HG03457 (cell line): Measurements from ENCODE around the gene NEAT1.
"Not testable (repeated sequence)": the region's sequence is repeated elsewhere in the genome, so short reads cannot be mapped to it uniquely, and the experiment has no call there.

Experiments used
- ATAC-seq: cut with Tn5 transposase; IDR thresholded peaks from one replicate; pipeline ENCODE4 v1.9.1; 2021; ENCODE audit warnings: moderate number of reproducible peaks; ENCODE audit not compliant: unreplicated experiment

NEAT1 gene

GRCh38 chr11:65404638-65405339 lies 17.8 kb upstream of the NEAT1 start:
- ATAC-seq, result no peak

GRCh38 chr11:65410936-65411680 lies 11.5 kb upstream of the NEAT1 start:
- no peak for ATAC-seq

GRCh38 chr11:65411681-65412070 lies 10.9 kb upstream of the NEAT1 start:
- no peak for ATAC-seq

- ATAC-seq, result no peak
Observed at GRCh38 chr11:65412271-65413076, 10.1 kb upstream of the NEAT1 start.

GRCh38 chr11:65413077-65413664 lies 9.4 kb upstream of the NEAT1 start:
- not testable (repeated sequence) for ATAC-seq

GRCh38 chr11:65414776-65415498 lies 7.7 kb upstream of the NEAT1 start:
- ATAC-seq, result no peak

GRCh38 chr11:65415499-65416340 lies 6.9 kb upstream of the NEAT1 start:
- no peak for ATAC-seq

GRCh38 chr11:65416341-65416824 lies 6.2 kb upstream of the NEAT1 start:
- ATAC-seq, result peak; percentile 27

GRCh38 chr11:65416841-65417701 lies 5.5 kb upstream of the NEAT1 start:
- no peak for ATAC-seq

- no peak for ATAC-seq
Observed at GRCh38 chr11:65417702-65418430, 4.7 kb upstream of the NEAT1 start.

GRCh38 chr11:65418431-65418680 lies 4.2 kb upstream of the NEAT1 start:
- ATAC-seq, result no peak

- peak; percentile 24 for ATAC-seq
Observed at GRCh38 chr11:65418681-65419459, 3.7 kb upstream of the NEAT1 start.

GRCh38 chr11:65419460-65419771 lies 3.2 kb upstream of the NEAT1 start:
- no peak for ATAC-seq

GRCh38 chr11:65419772-65420481 lies 2.7 kb upstream of the NEAT1 start:
- ATAC-seq, result no peak

- no peak for ATAC-seq
Observed at GRCh38 chr11:65420506-65420905, 2.1 kb upstream of the NEAT1 start.

- ATAC-seq, result no peak
Observed at GRCh38 chr11:65420979-65421793, 1.4 kb upstream of the NEAT1 start.
